GM12874 (cell line): ENCODE results near the gene HSD17B12.

Source experiments
- CTCF ChIP-seq: IDR thresholded peaks from 2 replicates; pipeline ENCODE4 v1.5.1; 2011; ENCODE audit warnings: low read depth, mild to moderate bottlenecking, control low read depth, low read length, moderate library complexity; ENCODE audit not compliant: insufficient read depth

HSD17B12 gene

GRCh38 chr11:43904742-43905535 is 224.4 kb downstream of the HSD17B12 start:
- TF ChIP-seq CTCF = no peak

- TF ChIP-seq CTCF = no peak
Observed at GRCh38 chr11:43905813-43906241, 225.3 kb downstream of the HSD17B12 start.
